SK-N-SH (cell line): ENCODE data around the gene IL17RA.

Experiments
- EP300 ChIP-seq, 2 experiments: IDR thresholded peaks; 2 replicates each; pipeline versions ENCODE4 v1.4.0 to v1.6.1; 2012; ENCODE audit warnings: borderline replicate concordance in 1 of 2, low read depth in 1 of 2, low read length in 1 of 2
- EZH2phosphoT487 ChIP-seq: fragments of 200-600 bp; sonication (generic); IDR thresholded peaks from 2 replicates; pipeline ENCODE4 v1.6.1; 2017; ENCODE audit warnings: low read depth, mixed run types, mild to moderate bottlenecking, antibody characterized with exemption, moderate library complexity, borderline replicate concordance
- JUND ChIP-seq: IDR thresholded peaks from 2 replicates; pipeline ENCODE4 v1.4.0; 2012
- MEF2A ChIP-seq: IDR thresholded peaks from 2 replicates; pipeline ENCODE4 v1.4.0; 2012; ENCODE audit warnings: low read depth, borderline replicate concordance
- POLR2AphosphoS5 ChIP-seq: IDR thresholded peaks from 2 replicates; pipeline ENCODE4 v1.6.1; 2012; ENCODE audit warnings: low read depth, low read length
- RAD21 ChIP-seq: IDR thresholded peaks from 2 replicates; pipeline ENCODE4 v1.6.1; 2012; ENCODE audit warnings: mild to moderate bottlenecking, low read length
- RXRA ChIP-seq: IDR thresholded peaks from 2 replicates; pipeline ENCODE4 v1.4.0; 2012; ENCODE audit warnings: low read depth, mild to moderate bottlenecking, borderline replicate concordance
- SIN3A ChIP-seq: IDR thresholded peaks from 2 replicates; pipeline ENCODE4 v1.6.1; 2012; ENCODE audit warnings: low read depth, mild to moderate bottlenecking, low read length, moderate library complexity, borderline replicate concordance
- SMC3 ChIP-seq: IDR thresholded peaks from 2 replicates; pipeline ENCODE4 v1.6.1; 2012; ENCODE audit warnings: low read depth, low read length, improper control_type of control experiment
- USF2 ChIP-seq: fragments of 150-350 bp; IDR thresholded peaks from 2 replicates; pipeline ENCODE4 v1.6.1; 2017; ENCODE audit warnings: antibody characterized with exemption, low read length, low read depth, borderline replicate concordance
- TF ChIP-seq, protein P1 (sequence below): fragments of 200-600 bp; sonication (generic); IDR thresholded peaks from 2 replicates; pipeline ENCODE4 v1.6.1; 2017; ENCODE audit warnings: antibody characterized with exemption, mild to moderate bottlenecking, moderate library complexity
- TF ChIP-seq, protein P2 (sequence below): IDR thresholded peaks from 2 replicates; pipeline ENCODE4 v1.4.0; 2012; ENCODE audit warnings: low read depth

GRCh38 chr22:17164392-17165024 lies 79.7 kb downstream of the IL17RA start:
- TF ChIP-seq, protein P1, sequence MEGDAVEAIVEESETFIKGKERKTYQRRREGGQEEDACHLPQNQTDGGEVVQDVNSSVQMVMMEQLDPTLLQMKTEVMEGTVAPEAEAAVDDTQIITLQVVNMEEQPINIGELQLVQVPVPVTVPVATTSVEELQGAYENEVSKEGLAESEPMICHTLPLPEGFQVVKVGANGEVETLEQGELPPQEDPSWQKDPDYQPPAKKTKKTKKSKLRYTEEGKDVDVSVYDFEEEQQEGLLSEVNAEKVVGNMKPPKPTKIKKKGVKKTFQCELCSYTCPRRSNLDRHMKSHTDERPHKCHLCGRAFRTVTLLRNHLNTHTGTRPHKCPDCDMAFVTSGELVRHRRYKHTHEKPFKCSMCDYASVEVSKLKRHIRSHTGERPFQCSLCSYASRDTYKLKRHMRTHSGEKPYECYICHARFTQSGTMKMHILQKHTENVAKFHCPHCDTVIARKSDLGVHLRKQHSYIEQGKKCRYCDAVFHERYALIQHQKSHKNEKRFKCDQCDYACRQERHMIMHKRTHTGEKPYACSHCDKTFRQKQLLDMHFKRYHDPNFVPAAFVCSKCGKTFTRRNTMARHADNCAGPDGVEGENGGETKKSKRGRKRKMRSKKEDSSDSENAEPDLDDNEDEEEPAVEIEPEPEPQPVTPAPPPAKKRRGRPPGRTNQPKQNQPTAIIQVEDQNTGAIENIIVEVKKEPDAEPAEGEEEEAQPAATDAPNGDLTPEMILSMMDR: peak; percentile 33; the same call in 1 of the 2 replicates
- no peak for TF ChIP-seq EZH2phosphoT487
- TF ChIP-seq POLR2AphosphoS5: no peak
- no peak for TF ChIP-seq EP300 (IDR thresholded peaks at IDR 0.05; ENCODE audit: borderline replicate concordance in 1 of 2, low read depth in 1 of 2, low read length in 1 of 2)
- TF ChIP-seq, protein P2, sequence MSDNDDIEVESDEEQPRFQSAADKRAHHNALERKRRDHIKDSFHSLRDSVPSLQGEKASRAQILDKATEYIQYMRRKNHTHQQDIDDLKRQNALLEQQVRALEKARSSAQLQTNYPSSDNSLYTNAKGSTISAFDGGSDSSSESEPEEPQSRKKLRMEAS: no peak
- TF ChIP-seq RAD21: no peak
- no peak for TF ChIP-seq MEF2A
- TF ChIP-seq RXRA: no peak
- TF ChIP-seq USF2: no peak
- no peak for TF ChIP-seq SIN3A
- TF ChIP-seq SMC3: no peak
- no peak for TF ChIP-seq JUND
